Fibroblast of villous mesenchyme (primary cell): ENCODE measurements around the gene RNF126. TPM values are rescaled to one million over a fixed set of nuclear protein-coding genes. Genes with fewer than 3 reads are reported as not detected.

Experiments
- DNase-seq: peaks from one replicate; pipeline ENCODE4 v3.0.0-alpha.2; 2010; ENCODE audit warnings: low read depth
- H3K4me3 ChIP-seq: 2 replicates; pipeline ENCODE4 v1.5.1; 2011; ENCODE audit warnings: low read depth, mild to moderate bottlenecking, low read length
- total RNA-seq: library from RNA; depleted of rRNA; stranded (reverse); fragments of >200 nt; gene quantifications from 2 replicates; pipeline ENCODE4 v1.2.3, GENCODE V29; 2012
- TF ChIP-seq, protein P1 (sequence below): IDR thresholded peaks from 2 replicates; pipeline ENCODE4 v1.5.1; 2012; ENCODE audit warnings: low read depth, mild to moderate bottlenecking, low read length; ENCODE audit not compliant: insufficient read depth

RNF126 gene
- total RNA-seq, result 30.7 and 50.3 TPM in 2 replicates

DNA sequence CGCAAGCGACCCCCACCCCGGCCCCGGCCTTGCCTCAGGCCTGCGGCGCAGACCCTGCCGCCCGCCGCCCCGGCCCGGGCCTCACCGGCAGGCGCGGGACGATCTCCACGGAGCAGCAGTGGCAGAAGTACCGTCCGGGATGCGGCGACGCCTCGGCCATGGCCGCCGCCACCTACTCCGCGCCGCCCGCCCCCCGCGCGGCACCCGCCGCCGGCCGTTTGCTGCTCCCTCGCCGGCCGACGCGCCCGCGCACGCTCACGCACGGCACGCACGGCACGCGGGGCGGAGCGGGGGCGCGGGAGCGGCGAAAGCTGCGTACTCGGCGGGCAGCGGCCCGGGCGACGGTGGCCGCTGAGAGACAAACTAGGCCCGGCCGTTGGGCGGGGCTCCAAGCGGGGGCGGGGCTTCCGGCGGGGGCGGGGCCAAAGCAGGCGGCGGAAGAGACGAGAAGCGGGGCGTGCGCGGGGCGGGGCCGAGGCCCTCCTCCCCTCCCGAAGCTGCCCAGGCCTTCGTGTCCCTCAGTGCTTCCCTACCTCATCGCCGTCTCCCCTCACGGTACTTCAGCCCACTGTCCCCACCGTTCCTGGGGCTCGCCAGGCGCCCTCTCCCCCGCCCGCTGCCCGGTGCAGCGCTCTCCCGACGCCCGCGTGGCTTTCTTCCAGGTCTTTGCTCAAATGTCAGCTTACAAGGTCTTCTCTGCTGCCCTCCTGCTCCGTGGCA lies at the start of gene RNF126:
TSS of gene RNF126 (minus strand) at position 253 of the 720 bp plus-strand sequence. CDS start at position 160, 93 bp downstream.
- TF ChIP-seq, protein P1, sequence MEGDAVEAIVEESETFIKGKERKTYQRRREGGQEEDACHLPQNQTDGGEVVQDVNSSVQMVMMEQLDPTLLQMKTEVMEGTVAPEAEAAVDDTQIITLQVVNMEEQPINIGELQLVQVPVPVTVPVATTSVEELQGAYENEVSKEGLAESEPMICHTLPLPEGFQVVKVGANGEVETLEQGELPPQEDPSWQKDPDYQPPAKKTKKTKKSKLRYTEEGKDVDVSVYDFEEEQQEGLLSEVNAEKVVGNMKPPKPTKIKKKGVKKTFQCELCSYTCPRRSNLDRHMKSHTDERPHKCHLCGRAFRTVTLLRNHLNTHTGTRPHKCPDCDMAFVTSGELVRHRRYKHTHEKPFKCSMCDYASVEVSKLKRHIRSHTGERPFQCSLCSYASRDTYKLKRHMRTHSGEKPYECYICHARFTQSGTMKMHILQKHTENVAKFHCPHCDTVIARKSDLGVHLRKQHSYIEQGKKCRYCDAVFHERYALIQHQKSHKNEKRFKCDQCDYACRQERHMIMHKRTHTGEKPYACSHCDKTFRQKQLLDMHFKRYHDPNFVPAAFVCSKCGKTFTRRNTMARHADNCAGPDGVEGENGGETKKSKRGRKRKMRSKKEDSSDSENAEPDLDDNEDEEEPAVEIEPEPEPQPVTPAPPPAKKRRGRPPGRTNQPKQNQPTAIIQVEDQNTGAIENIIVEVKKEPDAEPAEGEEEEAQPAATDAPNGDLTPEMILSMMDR, result no peak
- peak; percentile 92 for DNase-seq
- H3K4me3 ChIP-seq, result peak within 1 kb of the TSS; percentile 89

DNA sequence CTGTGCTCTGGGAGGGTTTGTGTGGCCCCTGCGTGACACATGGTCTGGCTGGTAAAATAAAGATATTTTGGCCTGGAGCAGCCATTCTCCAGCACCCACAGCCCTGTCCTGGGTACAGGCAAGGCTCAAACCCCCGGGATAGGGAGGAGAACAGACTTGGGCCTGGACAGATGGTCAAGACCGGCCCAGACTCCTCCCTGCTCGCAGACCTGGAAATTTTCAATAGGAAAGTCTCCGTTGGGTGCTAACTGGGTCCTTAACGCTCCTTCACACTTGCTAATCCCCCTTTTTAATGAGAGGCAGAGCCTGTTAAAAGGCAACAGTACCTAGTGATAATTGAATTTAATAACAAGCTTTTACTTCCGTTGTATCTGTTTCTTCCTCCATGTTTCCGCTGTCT lies 48.2 kb upstream of the RNF126 start:
- H3K4me3 ChIP-seq, result no peak overlapping the region
- DNase-seq, result no peak
- TF ChIP-seq, protein P1, result no peak

DNA sequence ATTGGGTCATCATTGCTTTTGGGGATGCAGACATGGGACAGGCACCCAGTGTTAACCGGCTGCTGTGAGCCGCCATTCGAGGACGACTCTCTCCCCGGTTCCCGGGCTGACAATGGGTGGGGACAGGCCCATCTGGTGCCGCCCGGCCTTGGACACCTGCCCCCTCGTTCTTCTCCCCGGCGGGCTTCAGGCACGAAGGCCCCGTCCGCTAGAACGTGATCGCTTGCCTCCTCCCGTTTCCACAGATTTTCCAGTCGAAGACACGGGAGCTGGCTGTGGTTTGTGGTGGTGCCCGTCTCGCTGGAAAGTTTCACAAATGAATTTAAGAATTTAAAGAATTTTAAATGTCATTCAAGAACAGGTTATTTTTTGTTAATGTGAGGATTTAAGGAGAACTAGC lies 47.8 kb upstream of the RNF126 start:
- no peak overlapping the region for H3K4me3 ChIP-seq
- TF ChIP-seq, protein P1, result no peak
- no peak for DNase-seq

DNA sequence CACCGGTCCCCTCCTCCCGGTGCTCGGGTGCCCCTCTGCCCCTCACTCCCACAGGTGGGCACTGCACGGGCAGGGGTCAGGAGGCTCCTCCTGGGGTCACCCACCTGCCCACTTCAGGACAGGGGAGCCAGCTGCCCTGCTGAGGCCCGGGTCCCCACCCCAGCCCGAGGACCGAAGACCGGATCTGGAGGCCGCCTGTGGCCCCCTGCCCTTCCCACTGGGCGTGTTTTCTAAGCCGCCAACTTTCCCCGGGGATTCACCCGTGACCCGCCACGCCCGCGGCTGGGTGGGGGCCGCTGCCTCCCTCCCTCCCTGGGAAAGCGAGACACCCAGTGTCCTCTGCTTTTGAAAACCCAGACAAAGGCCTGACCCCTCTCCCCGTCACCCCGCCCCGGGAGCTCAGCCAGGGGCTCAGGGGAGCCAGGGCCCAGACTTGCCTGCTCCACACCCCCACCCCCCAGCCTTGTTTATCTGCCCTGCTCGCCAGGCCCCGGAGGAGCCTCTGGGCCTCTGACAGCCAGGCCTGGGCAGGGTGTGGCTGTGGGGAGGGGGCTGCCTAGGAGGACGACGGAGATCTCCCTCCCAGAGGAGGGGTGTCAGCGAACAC lies 47.1 kb upstream of the RNF126 start:
- TF ChIP-seq, protein P1, result no peak
- DNase-seq, result no peak
- peak overlapping the region; percentile 57 for H3K4me3 ChIP-seq

DNA sequence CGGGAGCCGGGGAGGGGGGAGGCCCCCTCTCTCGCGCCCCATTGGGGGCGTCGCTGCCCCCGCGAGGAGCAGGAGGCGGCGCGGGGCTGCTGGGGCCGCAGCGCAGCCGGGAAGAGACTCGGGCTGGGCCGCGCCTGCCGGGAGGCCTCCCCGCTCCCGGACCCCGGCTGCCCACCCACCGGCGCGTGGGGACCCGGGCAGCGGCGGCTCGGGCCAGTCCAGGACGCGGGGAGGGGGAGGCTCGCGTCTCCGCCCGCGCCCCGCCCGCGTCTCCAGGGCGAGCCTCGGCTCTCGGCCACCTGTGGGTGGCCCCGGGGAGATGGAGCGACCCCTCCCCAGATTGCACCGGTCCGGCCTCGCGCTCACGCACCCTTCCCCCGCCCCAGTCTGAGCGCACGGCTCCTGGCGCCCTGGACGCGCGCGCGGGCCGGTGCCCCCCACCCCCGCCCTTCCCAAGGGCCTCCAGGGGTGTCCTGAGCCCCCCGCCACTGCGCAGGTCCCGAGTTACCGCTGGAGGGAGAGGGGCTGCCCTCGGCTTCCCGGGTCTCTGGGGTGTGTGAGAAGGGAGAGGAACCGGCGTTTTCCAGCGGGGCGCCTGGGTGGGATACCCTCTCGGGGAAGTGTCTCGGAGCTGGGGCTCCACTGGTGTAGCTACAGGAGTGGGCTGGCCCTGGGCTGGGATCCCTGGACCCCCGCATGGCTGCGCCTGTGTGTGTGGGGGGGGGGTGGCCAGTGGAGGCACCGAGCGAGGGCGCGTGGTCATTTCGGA lies 46.4 kb upstream of the RNF126 start:
- H3K4me3 ChIP-seq, result peak overlapping the region; percentile 57
- TF ChIP-seq, protein P1, result no peak

DNA sequence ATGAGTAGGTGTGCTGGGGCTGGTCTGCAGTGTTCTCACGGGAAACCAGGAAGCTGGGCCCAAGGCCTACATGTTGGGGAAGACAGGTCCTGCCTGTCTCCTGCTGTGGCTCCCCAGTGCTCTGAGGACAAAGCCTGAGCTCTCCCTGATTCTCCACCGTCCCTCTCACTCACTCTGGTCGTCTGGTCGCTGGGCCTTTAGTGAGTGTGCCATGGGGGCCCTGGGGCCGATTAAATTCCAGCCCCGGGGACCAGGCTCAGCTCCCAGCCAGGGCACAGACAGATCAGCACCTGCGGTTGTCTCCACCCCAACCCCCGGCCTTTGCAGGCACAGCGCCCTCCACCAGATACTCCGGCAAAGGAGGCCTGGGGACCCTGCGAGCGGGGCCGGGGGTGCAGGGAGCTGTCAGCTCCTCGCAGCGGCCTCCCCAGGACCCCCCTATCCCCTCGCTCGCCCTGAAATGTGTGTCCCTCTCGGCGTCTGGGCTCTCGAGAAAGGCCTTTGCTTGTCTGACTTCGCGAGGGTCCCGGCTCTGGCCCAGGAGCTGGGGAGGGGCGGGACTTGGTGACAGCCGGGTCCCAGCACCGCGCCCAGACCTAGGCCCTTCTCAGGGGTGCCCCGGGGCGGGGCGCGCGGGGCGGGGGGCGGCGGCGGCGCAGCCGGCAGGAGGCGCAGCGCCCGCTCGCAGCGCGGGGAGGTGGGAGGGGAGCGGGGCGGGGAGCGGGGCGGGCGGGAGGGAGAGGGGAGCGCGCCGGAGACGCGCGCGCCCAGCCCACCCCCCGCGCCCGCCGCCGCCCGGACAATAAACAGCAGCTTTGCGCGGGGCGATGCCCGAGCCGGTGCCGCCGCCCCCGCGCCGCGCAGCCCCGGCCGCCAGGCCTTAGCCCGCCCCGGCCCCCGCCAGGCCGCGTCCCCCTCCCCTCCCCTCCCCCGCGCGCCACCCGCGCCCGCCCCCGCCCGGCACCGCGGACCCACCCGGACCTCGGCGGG lies 45.4 kb upstream of the RNF126 start, which contains the start of gene PALM:
TSS of gene PALM (plus strand) at position 782 of the 990 bp plus-strand sequence. CDS start 212 bp downstream, outside the sequence.
- peak within 1 kb of the TSS; percentile 57 for H3K4me3 ChIP-seq
- DNase-seq, result no peak
- TF ChIP-seq, protein P1, result peak; percentile 13

More for the DNA sequence above, 46.4 kb upstream of the RNF126 start:
- DNase-seq, result no peak
